GM23338 (cell line): ENCODE results near the gene CEACAM8.
"Not testable (repeated sequence)": the region's sequence is repeated elsewhere in the genome, so short reads cannot be mapped to it uniquely, and the experiment has no call there.

ENCODE experiments used
- EZH2 ChIP-seq: fragments of 200-600 bp; sonication (generic); IDR thresholded peaks from one replicate; pipeline ENCODE4 v1.8.0; 2017; ENCODE audit warnings: antibody characterized with exemption, mild to moderate bottlenecking, low read depth; ENCODE audit not compliant: unreplicated experiment
- POLR2AphosphoS5 ChIP-seq: IDR thresholded peaks from 2 replicates; pipeline ENCODE4 v1.6.1; 2016; ENCODE audit warnings: antibody characterized with exemption, low read depth
- ZNF114 ChIP-seq: fragments of 250-450 bp; sonication (Bioruptor Pico); IDR thresholded peaks from 2 replicates; pipeline ENCODE4 v1.5.0; 2020; ENCODE audit warnings: mild to moderate bottlenecking, moderate library complexity
- TF ChIP-seq, protein P1 (sequence below), 2 experiments: fragments of 200-600 bp in 1 of 2; sonication (generic) in 1 of 2; conservative IDR thresholded peaks; 2 replicates each; pipeline versions ENCODE4 v1.5.1 to v1.6.1; 2016 to 2017; ENCODE audit warnings: antibody characterized with exemption in 2 of 2, low read depth in 2 of 2, mild to moderate bottlenecking in 2 of 2, moderate library complexity in 1 of 2
- TF ChIP-seq, protein P2 (sequence below): IDR thresholded peaks from one replicate; pipeline ENCODE4 v1.6.1; 2018; ENCODE audit warnings: antibody characterized with exemption; ENCODE audit not compliant: unreplicated experiment

DNA sequence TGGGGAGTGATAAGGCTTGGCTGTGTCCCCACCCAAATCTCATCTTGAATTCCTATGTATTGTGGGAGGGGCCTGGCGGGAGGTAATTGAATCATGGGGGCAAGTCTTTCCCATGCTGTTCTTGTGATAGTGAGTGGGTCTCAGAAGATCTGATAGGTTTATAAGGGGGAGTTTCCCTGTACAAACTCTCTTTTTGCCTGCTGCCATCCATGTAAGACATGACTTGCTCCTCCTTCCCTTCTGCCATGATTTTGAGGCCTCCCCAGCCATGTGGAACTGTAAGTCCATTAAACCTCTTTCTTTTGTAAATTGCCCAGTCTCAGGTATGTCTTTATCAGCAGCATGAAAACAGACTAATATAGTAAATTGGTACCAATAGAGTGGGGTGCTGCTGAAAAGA lies 45.7 kb downstream of the CEACAM8 start:
- TF ChIP-seq EZH2; ZNF114 (CRISPR knock-in tag); POLR2AphosphoS5: not testable (repeated sequence)
- TF ChIP-seq, protein P1, sequence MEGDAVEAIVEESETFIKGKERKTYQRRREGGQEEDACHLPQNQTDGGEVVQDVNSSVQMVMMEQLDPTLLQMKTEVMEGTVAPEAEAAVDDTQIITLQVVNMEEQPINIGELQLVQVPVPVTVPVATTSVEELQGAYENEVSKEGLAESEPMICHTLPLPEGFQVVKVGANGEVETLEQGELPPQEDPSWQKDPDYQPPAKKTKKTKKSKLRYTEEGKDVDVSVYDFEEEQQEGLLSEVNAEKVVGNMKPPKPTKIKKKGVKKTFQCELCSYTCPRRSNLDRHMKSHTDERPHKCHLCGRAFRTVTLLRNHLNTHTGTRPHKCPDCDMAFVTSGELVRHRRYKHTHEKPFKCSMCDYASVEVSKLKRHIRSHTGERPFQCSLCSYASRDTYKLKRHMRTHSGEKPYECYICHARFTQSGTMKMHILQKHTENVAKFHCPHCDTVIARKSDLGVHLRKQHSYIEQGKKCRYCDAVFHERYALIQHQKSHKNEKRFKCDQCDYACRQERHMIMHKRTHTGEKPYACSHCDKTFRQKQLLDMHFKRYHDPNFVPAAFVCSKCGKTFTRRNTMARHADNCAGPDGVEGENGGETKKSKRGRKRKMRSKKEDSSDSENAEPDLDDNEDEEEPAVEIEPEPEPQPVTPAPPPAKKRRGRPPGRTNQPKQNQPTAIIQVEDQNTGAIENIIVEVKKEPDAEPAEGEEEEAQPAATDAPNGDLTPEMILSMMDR (conservative IDR thresholded peaks at IDR 0.05; ENCODE audit: low read depth in 2 of 2): not testable (repeated sequence)
- TF ChIP-seq, protein P2, sequence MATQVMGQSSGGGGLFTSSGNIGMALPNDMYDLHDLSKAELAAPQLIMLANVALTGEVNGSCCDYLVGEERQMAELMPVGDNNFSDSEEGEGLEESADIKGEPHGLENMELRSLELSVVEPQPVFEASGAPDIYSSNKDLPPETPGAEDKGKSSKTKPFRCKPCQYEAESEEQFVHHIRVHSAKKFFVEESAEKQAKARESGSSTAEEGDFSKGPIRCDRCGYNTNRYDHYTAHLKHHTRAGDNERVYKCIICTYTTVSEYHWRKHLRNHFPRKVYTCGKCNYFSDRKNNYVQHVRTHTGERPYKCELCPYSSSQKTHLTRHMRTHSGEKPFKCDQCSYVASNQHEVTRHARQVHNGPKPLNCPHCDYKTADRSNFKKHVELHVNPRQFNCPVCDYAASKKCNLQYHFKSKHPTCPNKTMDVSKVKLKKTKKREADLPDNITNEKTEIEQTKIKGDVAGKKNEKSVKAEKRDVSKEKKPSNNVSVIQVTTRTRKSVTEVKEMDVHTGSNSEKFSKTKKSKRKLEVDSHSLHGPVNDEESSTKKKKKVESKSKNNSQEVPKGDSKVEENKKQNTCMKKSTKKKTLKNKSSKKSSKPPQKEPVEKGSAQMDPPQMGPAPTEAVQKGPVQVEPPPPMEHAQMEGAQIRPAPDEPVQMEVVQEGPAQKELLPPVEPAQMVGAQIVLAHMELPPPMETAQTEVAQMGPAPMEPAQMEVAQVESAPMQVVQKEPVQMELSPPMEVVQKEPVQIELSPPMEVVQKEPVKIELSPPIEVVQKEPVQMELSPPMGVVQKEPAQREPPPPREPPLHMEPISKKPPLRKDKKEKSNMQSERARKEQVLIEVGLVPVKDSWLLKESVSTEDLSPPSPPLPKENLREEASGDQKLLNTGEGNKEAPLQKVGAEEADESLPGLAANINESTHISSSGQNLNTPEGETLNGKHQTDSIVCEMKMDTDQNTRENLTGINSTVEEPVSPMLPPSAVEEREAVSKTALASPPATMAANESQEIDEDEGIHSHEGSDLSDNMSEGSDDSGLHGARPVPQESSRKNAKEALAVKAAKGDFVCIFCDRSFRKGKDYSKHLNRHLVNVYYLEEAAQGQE: not testable (repeated sequence)
